Muscle layer of colon (tissue), 2 donors: ENCODE measurements around the gene PTGIS.

ENCODE experiments used
- H3K27ac ChIP-seq: one replicate; pipeline ENCODE4 v1.7.0; 2013; ENCODE audit warnings: low read depth, mild to moderate bottlenecking, low read length, moderate library complexity
- H3K27me3 ChIP-seq, 2 donors: one replicate each; pipeline ENCODE4 v1.7.0; 2013; ENCODE audit warnings: low read length in 2 of 2, mild to moderate bottlenecking in 2 of 2; ENCODE audit not compliant: insufficient read depth in 2 of 2, control insufficient read depth in 1 of 2
- H3K36me3 ChIP-seq: one replicate; pipeline ENCODE4 v1.7.0; 2013; ENCODE audit warnings: mild to moderate bottlenecking, low read length; ENCODE audit not compliant: insufficient read depth
- H3K4me1 ChIP-seq: one replicate; pipeline ENCODE4 v1.7.0; 2013; ENCODE audit warnings: mild to moderate bottlenecking, low read length; ENCODE audit not compliant: insufficient read depth
- H3K4me3 ChIP-seq, 2 donors: one replicate each; pipeline ENCODE4 v1.7.0; 2013; ENCODE audit warnings: low read length in 2 of 2, low read depth in 1 of 2, mild to moderate bottlenecking in 1 of 2, moderate library complexity in 1 of 2
- H3K9ac ChIP-seq: one replicate; pipeline ENCODE4 v1.7.0; 2013; ENCODE audit warnings: low read length
- H3K9me3 ChIP-seq: one replicate; pipeline ENCODE4 v1.7.0; 2013; ENCODE audit warnings: mild to moderate bottlenecking, low read length
- donor health status: abdominal sarcoma.
- donor health status: Adenocarcinoma of cecum.

The PTGIS gene

GRCh38 chr20:49481116-49481515 lies 86.8 kb downstream of the PTGIS start:
- Histone ChIP-seq H3K36me3 (peaks cover 9% of the 10 kb centered on the region), H3K27ac (no peak overlapping the region), H3K4me1 (peaks cover 21% of the 10 kb centered on the region), H3K9ac (no peak overlapping the region), H3K27me3 (no peaks in the 10 kb centered on the region), H3K9me3 (no peaks in the 10 kb centered on the region), H3K4me3 (no peak overlapping the region)

DNA sequence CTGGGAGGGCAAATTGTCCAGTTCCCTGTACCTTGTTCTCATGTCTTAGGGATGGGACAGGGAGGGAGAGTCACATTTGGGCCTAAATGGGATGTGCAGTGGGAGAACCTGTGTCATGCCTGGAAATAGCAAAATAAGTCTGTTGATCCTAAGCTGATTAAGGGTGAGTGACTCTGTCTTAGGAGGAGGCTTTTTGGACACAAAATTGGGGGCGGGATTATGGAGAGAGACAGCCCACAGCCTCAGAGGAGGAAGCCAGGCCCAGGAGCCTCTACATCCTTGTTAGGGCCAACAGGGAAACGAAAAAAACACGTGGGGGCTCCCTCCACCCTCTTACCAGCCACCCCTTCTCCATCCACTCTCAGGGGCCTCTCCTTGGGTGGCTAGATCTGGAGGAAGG lies 87.7 kb downstream of the PTGIS start:
- Histone ChIP-seq H3K36me3 (peaks cover 16% of the 10 kb centered on the region), H3K27me3 (no peaks in the 10 kb centered on the region), H3K27ac (no peak overlapping the region), H3K9me3 (no peaks in the 10 kb centered on the region), H3K4me1 (peaks cover 21% of the 10 kb centered on the region), H3K9ac (no peak overlapping the region), H3K4me3 (no peak overlapping the region)

- H3K4me3 ChIP-seq: no peak overlapping the region
- peaks cover 20% of the 10 kb centered on the region for H3K36me3 ChIP-seq
- H3K27me3 ChIP-seq: no peaks in the 10 kb centered on the region
- no peaks in the 10 kb centered on the region for H3K9me3 ChIP-seq
- H3K9ac ChIP-seq: no peak overlapping the region
- peaks cover 21% of the 10 kb centered on the region for H3K4me1 ChIP-seq
- H3K27ac ChIP-seq: peak overlapping the region; percentile 34
These were observed 88.2 kb downstream of the PTGIS start for GRCh38 chr20:49479785-49480184.

DNA sequence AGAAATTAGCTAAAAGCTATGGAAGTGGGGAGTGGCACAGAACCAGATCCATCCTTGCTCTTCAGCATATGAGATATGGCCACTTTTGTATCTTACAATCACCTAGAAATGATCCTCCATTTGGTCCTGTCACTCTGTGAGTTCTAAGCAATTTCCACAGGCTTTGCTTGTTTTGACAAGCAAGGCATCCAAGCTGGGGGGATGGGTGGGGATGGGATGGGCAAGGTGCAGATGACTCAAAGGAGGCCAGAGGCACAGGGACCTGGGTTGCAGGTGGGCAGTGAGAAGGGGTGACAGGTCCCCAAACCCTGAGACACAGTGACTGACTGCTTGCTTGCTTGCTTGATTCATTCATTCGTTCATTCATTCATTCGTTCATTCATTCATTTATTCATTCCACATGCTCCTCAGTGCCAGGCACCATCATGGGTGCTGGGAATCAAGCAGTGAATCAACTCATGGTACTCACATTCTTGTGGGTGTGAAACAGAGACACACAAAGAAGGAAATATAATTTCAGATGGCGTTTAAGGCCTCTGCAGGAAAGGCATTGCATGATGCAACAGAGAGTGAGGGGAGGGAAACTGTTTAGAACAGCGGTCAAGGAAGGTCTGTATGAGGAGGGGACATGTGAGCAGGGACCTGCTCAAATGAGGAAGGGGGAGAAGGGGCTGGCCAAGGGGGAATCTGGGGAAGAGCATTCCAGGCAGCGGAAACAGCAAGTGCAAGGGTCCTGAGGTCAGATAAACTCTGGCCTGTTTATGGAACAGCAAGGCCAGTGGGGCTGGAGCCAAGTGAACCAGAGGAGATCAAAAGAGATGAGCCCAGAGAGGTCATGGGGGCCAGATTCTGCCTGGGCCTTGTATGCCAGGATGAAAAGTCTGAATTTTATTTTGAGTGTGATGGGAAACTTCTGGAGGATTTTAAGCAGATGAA lies 88.9 kb downstream of the PTGIS start:
- Histone ChIP-seq H3K4me1 (peaks cover 27% of the 10 kb centered on the region), H3K4me3 (no peak overlapping the region), H3K27ac (no peak overlapping the region), H3K36me3 (peaks cover 24% of the 10 kb centered on the region), H3K9me3 (no peaks in the 10 kb centered on the region), H3K9ac (no peak overlapping the region), H3K27me3 (no peaks in the 10 kb centered on the region)

DNA sequence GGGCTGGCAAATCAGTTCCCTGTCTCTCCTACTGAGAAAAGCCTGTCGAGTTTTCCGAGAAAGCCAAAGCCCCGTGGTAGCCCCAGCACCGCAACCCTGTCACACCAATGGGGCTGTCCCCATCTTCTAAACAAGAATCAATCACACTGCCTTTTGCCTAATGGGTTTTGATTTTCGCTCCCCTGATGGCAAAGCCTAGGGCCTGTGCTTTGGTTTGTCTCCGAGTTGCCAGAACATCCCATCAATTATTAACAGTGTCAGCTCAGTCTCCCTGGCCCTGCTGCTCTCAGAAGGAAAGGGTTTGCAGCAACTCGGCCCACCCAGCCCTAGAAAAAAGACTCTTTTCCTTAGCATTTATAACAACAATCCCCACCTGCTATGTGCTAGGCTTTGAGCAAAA lies 89.7 kb downstream of the PTGIS start:
- H3K9me3 ChIP-seq: no peaks in the 10 kb centered on the region
- H3K27ac ChIP-seq: no peak overlapping the region
- no peak overlapping the region for H3K9ac ChIP-seq
- peaks cover 24% of the 10 kb centered on the region for H3K36me3 ChIP-seq
- H3K27me3 ChIP-seq: no peaks in the 10 kb centered on the region
- peaks cover 27% of the 10 kb centered on the region for H3K4me1 ChIP-seq
- no peak overlapping the region for H3K4me3 ChIP-seq

- Histone ChIP-seq H3K27ac (no peak overlapping the region), H3K9me3 (no peaks in the 10 kb centered on the region), H3K9ac (no peak overlapping the region), H3K27me3 (no peaks in the 10 kb centered on the region), H3K4me3 (no peak overlapping the region), H3K36me3 (peaks cover 24% of the 10 kb centered on the region), H3K4me1 (peaks cover 22% of the 10 kb centered on the region)
These were observed 90.7 kb downstream of the PTGIS start for GRCh38 chr20:49477200-49477599.

DNA sequence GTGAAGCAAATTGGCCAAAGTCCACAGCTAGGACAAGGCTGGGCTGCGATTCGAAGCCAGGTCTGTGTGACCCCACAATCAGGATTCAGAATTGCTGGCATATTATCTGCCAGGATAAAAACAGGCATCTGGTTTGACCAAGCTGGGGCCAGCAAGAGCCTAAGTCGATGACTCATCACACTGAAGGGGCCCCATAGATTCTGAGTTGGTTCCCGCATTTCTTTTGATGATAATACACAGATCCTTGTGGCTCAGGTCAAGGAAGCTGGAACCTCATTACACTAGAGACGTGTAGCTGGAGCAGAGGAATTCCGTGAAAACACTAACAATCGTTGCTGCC lies 92.0 kb downstream of the PTGIS start:
- Histone ChIP-seq H3K27ac (no peak overlapping the region), H3K4me1 (peaks cover 16% of the 10 kb centered on the region), H3K36me3 (peaks cover 15% of the 10 kb centered on the region)

DNA sequence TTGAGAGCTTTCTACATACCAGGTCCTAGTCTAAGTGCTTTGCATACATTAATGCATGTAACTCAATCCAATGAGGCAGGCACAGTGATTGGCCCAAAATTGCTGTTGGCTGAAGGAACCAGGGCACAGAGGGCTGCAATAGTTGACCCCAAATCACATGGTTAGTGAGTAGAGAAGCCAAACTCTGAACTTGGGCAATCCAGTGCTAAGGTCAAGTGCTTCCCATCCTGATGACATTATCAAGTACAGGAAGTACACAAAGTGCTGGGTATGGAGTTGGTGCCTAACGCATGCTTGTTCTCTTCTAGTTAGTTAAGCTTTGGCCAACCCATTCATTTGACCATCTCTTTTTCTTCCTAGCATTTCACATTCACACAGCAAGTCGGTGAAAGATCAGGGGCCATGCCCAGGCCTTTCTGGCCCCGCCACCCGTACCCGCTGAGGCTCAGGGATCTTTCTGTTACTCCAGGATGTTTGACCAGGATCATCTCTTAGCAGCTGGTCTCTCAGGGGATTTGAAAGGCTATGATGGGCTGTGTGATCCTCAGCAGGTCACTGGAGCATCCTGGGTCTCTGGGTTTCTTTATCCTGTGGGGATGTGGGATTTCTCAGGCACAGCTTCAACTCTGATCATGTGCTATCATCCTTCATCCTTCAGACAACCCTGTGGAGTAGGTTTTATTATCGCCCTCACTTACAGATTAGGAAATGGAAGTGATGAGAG lies 92.5 kb downstream of the PTGIS start:
- Histone ChIP-seq H3K4me1 (peaks cover 14% of the 10 kb centered on the region), H3K27me3 (no peaks in the 10 kb centered on the region), H3K27ac (no peak overlapping the region), H3K36me3 (peaks cover 15% of the 10 kb centered on the region), H3K9me3 (no peaks in the 10 kb centered on the region), H3K9ac (no peak overlapping the region), H3K4me3 (no peak overlapping the region)

More for the DNA sequence above, 92.0 kb downstream of the PTGIS start:
- Histone ChIP-seq H3K4me3 (no peak overlapping the region), H3K9me3 (no peaks in the 10 kb centered on the region), H3K27me3 (no peaks in the 10 kb centered on the region), H3K9ac (no peak overlapping the region)

GRCh38 chr20:49471397-49471796 lies 96.5 kb downstream of the PTGIS start:
- Histone ChIP-seq H3K27ac (no peak overlapping the region), H3K9ac (no peak overlapping the region), H3K36me3 (peaks cover 15% of the 10 kb centered on the region), H3K27me3 (no peaks in the 10 kb centered on the region), H3K4me1 (peaks cover 6% of the 10 kb centered on the region), H3K4me3 (no peak overlapping the region), H3K9me3 (no peaks in the 10 kb centered on the region)

- H3K27me3 ChIP-seq: no peaks in the 10 kb centered on the region
- H3K4me1 ChIP-seq: peaks cover 6% of the 10 kb centered on the region
- H3K9ac ChIP-seq: no peak overlapping the region
- no peak overlapping the region for H3K27ac ChIP-seq
- H3K36me3 ChIP-seq: peaks cover 14% of the 10 kb centered on the region
- no peak overlapping the region for H3K4me3 ChIP-seq
- no peaks in the 10 kb centered on the region for H3K9me3 ChIP-seq
These were observed 97.0 kb downstream of the PTGIS start for GRCh38 chr20:49470922-49471321.

DNA sequence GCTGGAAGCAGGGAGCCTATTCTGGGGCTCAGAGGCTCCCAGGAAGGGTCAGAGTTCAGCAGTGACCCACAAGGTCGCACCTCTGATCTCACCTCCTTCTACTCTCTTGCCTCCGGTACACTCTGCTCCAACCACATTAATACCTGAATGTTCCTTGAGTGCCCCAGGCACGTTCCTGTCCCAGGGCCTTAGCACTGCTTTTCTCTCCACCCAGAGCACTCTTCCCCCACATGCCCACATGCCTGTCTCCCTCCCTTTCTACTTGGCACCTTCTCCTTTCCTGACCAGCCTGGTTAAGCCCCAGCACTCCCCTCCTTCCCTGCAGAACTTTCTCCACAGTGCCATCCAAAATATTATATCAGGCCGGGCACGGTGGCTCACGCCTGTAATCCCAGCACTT lies 98.9 kb downstream of the PTGIS start:
- Histone ChIP-seq H3K4me1 (peaks cover under 1% of the 10 kb centered on the region), H3K4me3 (no peak overlapping the region), H3K36me3 (no peaks in the 10 kb centered on the region), H3K27me3 (no peaks in the 10 kb centered on the region), H3K9ac (no peak overlapping the region), H3K9me3 (no peaks in the 10 kb centered on the region), H3K27ac (no peak overlapping the region)
